DOHH2 (cell line): ENCODE measurements around the gene PLEKHN1.

Source experiments
- EZH2phosphoT487 ChIP-seq: fragments of 200-600 bp; sonication (generic); IDR thresholded peaks from 2 replicates; pipeline ENCODE4 v1.6.1; 2017; ENCODE audit warnings: borderline replicate concordance, mild to moderate bottlenecking, antibody characterized with exemption, low read length, moderate library complexity, mixed read lengths
- TF ChIP-seq, protein P1 (sequence below): fragments of 200-600 bp; sonication (generic); IDR thresholded peaks from one replicate; pipeline ENCODE4 v1.5.1; 2014; ENCODE audit warnings: antibody characterized with exemption, mild to moderate bottlenecking, low read depth, low read length; ENCODE audit not compliant: poor library complexity, severe bottlenecking

DNA sequence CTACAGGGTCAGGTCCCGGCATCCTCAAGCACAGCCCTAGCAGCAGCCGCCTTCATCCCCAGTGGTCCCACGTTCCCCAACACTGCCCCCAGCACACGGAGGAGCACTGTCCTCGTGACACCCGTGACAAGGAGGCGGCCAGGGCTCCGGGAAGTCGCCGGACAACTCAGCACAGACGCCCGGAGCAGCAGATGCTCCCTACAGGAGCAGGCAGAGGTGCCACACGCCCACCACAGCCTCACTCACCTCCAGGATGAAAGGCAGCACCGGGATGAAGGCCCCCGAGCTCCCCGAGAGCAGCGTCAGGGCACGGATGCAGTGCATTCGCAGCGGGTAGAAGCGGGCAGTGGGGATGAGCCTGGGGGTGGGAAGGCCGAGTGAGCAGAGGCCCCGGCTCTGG, 15.4 kb upstream of the PLEKHN1 start:
- TF ChIP-seq, protein P1, sequence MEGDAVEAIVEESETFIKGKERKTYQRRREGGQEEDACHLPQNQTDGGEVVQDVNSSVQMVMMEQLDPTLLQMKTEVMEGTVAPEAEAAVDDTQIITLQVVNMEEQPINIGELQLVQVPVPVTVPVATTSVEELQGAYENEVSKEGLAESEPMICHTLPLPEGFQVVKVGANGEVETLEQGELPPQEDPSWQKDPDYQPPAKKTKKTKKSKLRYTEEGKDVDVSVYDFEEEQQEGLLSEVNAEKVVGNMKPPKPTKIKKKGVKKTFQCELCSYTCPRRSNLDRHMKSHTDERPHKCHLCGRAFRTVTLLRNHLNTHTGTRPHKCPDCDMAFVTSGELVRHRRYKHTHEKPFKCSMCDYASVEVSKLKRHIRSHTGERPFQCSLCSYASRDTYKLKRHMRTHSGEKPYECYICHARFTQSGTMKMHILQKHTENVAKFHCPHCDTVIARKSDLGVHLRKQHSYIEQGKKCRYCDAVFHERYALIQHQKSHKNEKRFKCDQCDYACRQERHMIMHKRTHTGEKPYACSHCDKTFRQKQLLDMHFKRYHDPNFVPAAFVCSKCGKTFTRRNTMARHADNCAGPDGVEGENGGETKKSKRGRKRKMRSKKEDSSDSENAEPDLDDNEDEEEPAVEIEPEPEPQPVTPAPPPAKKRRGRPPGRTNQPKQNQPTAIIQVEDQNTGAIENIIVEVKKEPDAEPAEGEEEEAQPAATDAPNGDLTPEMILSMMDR, result no peak
- TF ChIP-seq EZH2phosphoT487, result no peak
